Cardiac septum (tissue), 1 donor: Measurements from ENCODE around the gene PDE4D. TPM values are rescaled to one million over a fixed set of nuclear protein-coding genes. Genes with fewer than 3 reads are reported as not detected.

Source experiments
- DNase-seq: peaks from one replicate; pipeline ENCODE4 v3.0.0-alpha.2; 2020; ENCODE audit warnings: low spot score
- intact Hi-C: fragments of 100-400 bp; cut with DNase I; formaldehyde crosslinking; loops from one replicate; pipeline ENCODE4 v1.14.0; 2022
- total RNA-seq: library from RNA; stranded (reverse); fragmentation: NEBNext Ultra II Directional; extraction: Animal tissue kit (Norgen Biotek cat#: 25700); gene quantifications from one replicate; pipeline ENCODE4 v1.2.1, GENCODE V29; 2021
- donor health status: DM: no; HTN: no; CAD: no.

Gene PDE4D
- total RNA-seq, 1 donor from 2014 or later, result 29.3 TPM

DNA sequence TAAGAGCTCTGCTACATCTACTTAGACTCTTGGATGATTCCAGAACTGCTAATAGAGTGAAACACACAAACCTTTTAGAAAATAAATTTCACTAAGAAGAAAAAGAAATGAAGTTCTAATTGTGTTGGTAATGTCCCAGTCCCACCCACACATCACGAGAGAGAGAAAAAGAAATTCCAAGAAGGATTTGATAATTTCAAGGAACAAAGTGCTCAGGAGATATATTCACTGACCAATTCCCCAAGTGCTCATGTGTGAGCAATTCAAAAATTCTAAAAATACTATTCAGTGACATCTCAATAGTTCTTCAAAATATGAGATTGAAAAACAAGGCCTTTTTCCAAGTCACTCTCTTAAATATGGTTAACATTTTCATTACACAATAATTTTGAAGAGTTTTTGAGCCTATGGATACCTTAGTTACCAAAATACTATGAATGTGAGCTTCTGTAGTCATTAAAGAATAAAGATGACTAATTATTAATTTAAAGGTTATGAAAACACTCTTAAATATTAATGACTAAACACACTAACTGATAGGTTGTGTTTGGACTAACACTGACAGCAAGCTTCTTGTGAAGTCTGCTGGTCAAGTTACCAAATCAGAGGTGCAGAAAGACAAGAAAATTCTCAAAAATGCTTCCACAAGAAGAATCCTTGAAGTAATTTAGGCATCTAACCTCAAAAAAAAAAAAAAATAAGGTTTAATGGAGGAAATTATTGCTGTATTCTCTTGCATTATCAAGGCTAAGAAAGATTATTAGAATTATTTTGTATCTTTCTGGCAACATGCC, 245.3 kb downstream of the PDE4D start:
- DNase-seq, result no peak
- intact Hi-C loops, result no loop called here

DNA sequence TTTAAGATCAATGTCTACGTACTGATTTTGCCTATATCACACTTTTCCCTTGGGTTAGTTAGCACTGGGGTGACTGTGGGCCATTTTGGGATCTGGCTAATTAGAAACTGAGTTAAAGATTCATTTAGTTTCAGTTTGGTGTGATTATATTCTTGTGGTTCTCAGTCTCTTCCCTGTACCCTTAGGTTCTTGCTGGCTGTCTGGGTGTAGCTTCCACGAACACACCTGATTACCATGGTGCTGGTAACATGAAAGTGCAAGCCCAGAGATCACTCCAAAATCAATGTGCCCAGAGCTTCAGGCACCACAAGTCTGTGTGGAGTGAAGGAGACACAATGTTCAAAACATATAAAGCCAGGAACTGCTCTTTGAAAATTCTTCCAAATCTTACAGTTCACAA, 248.1 kb downstream of the PDE4D start:
- no peak for DNase-seq
- intact Hi-C loops, result no loop called here

DNA sequence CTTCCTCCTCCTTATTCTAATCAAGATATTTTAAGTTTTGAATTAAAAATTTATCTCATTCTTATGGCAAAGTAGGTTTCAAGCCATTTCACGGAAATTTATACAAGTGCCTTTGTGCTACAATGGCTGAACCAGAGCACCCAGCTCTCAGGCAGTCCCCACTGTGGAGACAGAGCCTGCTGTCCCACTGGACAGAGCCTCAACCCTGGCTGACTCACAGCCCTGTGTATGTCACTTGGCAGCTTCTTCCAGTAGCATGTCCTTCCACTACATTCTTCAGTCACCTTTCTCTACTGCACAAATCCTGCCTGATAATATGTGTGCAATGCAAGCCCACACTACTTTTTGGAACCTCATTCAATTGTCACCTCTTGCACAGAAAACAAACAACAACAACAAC, 253.1 kb downstream of the PDE4D start:
- intact Hi-C loops, result no loop called here
- DNase-seq, result no peak

DNA sequence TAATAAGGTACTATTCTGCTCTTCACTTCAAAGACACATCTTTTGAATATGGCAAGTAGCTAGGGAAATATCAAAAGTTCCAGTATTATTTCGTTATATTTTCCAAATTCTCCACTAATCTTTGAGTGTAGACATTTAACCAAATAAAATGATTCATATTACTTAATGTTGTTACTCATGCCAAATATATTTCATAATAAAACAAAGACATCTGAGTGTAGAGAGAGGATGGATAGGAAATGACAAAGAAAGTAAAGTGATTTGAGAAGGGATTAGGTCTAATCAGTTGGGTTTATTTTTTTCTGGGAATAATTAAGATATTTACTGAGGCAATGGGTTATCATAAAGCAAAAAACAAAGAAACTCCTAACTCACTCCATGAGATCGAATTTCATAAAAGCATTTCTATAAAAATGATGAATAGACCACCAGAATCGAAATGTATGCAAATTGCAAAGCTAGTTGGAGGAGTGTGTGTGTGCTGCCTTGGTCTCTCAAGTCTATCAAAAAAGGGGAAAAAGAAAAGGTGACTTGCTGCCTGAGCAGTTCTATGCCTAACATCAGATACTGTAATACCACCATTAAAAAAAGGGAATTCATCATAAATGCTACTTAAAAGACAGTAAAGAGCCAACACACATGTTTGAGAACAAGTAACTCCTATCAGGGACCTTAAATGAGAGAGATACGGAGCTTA, 255.5 kb downstream of the PDE4D start:
- intact Hi-C loops, result no loop called here
- no peak for DNase-seq

DNA sequence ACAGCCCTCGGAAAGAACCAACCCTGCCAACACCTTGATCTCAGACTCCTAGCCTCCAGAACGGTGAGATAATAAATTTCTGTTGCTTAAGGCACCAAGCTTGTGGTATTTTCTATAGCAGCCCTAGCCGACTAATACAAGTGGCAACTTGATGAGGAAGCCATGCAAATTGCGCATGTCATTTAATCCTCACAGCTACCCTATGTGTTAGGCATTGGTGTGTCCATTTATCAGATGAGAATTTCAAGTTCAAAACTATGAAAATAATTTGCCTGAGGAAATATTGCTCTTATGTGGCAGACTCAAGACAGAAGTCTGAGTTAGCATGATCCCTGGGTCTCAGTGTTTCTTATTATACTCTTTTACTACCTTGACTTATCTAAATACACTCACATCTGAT, 264.0 kb downstream of the PDE4D start:
- no peak for DNase-seq
- intact Hi-C loops, result no loop called here

DNA sequence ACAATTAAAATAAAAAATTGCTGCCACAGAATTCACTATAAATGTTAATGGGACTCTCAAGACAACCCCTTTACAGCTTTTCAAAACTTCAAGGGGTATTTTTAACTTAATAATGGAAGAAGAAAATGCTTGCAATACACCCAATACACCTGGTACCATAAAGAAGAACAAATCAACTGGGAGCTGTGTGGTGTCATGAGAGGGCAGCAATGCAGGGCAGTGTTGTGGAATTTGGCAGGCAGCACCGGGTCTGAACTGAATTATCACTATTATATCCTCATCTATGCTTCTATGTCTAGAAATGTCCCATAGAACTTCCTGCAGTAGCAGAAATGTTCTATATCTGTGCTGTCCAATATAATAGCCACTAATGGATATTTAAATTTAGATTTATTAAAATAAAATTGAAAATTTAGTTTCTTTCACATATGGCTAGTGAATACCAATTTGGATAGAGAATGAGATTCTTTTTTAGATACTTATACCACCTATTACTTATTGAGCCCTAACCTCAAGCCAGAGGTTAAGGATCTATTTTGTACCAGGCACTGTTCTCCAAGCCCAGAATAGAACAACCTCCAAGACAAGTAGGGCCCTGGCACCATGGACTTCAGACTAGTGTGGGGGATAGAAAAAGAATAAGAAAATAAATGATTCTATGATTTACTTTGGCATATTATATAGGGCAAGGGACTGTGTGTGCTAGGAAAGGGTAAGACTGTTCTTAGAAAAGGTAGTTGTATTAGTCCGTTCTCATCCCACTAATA, 265.3 kb downstream of the PDE4D start:
- no peak for DNase-seq
- intact Hi-C loops, result no loop called here

- intact Hi-C loops, result no loop called here
Observed at GRCh38 chr5:59624898-59625297, 268.6 kb downstream of the PDE4D start.

GRCh38 chr5:59622848-59623247, 270.7 kb downstream of the PDE4D start:
- DNase-seq, result no peak
- intact Hi-C loops, result no loop called here

More at GRCh38 chr5:59624898-59625297, 268.6 kb downstream of the PDE4D start:
- no peak for DNase-seq

DNA sequence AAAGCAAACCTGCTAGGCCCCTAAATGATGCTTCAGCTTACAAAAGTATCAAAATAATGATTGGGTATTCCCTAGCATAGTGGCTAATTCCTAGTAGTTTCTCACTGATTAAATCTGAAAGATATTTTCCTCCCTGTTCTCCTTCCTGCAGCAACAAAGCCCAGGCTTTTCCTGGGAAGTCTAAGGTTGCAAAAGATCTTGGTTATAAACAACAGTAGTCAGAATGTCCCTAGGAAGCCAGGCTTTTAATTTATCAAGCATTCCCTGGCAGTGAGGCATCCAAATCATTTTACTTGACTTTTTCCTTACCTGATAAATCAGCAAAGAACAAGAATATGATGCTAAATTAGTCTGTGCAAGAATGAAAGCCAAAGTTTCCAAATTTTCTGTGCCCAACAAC, 272.0 kb downstream of the PDE4D start:
- no peak for DNase-seq
- intact Hi-C loops, result no loop called here

GRCh38 chr5:59620535-59621212, 272.9 kb downstream of the PDE4D start:
- DNase-seq, result no peak
- intact Hi-C loops, result no loop called here

GRCh38 chr5:59618644-59619043, 274.9 kb downstream of the PDE4D start:
- no peak for DNase-seq
- intact Hi-C loops, result no loop called here

GRCh38 chr5:59617186-59617771, 276.2 kb downstream of the PDE4D start:
- DNase-seq, result no peak
- intact Hi-C loops, result no loop called here

DNA sequence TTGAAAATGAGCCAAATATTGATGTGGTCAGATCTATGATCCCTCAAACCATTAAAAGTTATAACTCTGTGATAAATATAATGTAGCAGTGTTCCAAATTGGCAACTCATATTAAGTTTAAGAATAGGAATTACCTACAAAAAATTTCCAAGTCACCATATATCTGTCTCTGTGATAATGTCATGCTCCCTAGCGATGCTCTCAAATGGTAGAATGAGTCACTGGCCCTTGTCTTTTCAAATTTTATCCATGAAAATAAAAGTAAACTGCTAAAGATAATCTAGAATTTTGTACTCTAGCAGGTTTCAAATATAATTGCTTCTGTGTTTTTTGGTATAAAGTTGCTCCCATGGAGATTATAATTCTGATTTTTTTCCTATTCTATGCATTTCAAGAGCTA, 277.1 kb downstream of the PDE4D start:
- intact Hi-C loops, result no loop called here
- no peak for DNase-seq

DNA sequence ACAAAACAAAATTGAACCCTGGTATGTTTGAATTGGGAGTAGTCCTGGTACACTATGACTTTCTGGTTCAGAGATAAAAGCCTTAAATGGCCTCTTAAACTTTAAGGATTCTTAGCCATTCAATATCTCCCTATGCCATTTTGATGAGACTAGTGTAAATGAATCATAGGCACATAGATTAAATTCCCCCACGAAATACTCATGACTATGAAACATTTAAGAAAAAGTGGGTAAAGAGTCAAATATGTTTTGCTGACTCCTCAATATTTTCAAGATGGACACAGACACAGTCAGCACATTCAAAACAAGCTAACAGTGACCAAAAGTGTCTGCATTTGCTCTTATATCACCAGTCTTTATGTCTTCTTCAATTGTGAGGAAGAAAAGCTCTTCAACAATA, 278.3 kb downstream of the PDE4D start:
- no peak for DNase-seq
- intact Hi-C loops, result no loop called here

GRCh38 chr5:59609501-59610265, 283.8 kb downstream of the PDE4D start:
- intact Hi-C loops, result no loop called here
- no peak for DNase-seq

GRCh38 chr5:59608745-59609144, 284.8 kb downstream of the PDE4D start:
- DNase-seq, result no peak
- intact Hi-C loops, result no loop called here

DNA sequence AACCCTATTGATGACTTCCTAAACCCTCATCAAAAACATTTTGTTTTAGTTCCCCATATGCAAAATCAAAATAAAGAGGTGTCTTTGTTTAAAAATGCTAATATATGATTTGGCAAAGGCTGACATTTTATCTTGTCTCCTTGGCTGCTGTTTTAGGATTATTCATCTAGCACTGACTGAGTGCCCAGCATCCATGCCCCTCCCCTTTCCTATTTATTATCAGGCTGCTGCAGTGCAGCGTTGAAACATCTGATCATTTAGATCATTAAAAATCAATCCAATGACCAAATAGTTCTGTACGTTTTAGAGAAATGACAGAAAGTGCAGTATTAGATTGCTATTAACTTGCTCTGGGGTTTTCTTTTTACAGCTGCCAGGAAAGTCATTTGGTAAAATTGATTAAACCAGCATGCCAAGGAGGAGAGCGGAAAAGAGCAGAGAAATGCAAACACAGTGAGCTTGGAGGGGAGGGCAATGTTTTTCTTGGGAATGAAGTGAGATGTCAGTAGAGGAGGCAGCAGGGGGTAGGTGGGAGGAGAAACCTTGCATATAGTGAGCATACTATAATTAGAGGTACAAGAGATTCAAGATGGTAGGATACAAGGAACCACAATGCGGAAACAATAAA, 286.3 kb downstream of the PDE4D start:
- intact Hi-C loops, result no loop called here
- no peak for DNase-seq

GRCh38 chr5:59605915-59606314, 287.6 kb downstream of the PDE4D start:
- intact Hi-C loops, result no loop called here
- DNase-seq, result no peak
